ENCODE data around the gene GPR107.

GPR107 gene

GRCh38 chr9:130185490-130186031, 131.9 kb downstream of the GPR107 start:
- no peak for DNase-seq

GRCh38 chr9:130186051-130186450, 132.3 kb downstream of the GPR107 start:
- no peak for DNase-seq

- no peak for DNase-seq
Measured at GRCh38 chr9:130186839-130187522, 133.3 kb downstream of the GPR107 start.

- DNase-seq = no peak
Measured at GRCh38 chr9:130187523-130187846, 133.8 kb downstream of the GPR107 start.

GRCh38 chr9:130188860-130189481, 135.3 kb downstream of the GPR107 start:
- no peak for DNase-seq
